GM10248 (cell line): ENCODE results near the gene SERTAD3.
"Not testable (repeated sequence)": the region's sequence is repeated elsewhere in the genome, so short reads cannot be mapped to it uniquely, and the experiment has no call there.

Source experiments
- CTCF ChIA-PET: fragments of 300-600 bp; sonication (Branson Sonifier 250); formaldehyde crosslinking; extraction: SDS; loops from one replicate; lab custom pipeline; 2021; ENCODE audit warnings: antibody characterized with exemption; lab: Yijun Ruan, JAX
- POLR2A ChIA-PET: fragments of 350-650 bp; sonication (Branson Sonifier 250); formaldehyde crosslinking; extraction: SDS; loops from one replicate; lab custom pipeline; 2020; ENCODE audit warnings: antibody characterized with exemption; lab: Yijun Ruan, JAX
- DNase-seq: peaks from one replicate; pipeline ENCODE4 v3.0.0; 2012; ENCODE audit errors: extremely low spot score
- TF ChIP-seq, protein P1 (sequence below): IDR thresholded peaks from 2 replicates; pipeline ENCODE4 v1.5.1; 2012; ENCODE audit warnings: mild to moderate bottlenecking, low read depth; ENCODE audit errors: extremely low read depth, missing control alignments, control extremely low read depth

The SERTAD3 gene

DNA sequence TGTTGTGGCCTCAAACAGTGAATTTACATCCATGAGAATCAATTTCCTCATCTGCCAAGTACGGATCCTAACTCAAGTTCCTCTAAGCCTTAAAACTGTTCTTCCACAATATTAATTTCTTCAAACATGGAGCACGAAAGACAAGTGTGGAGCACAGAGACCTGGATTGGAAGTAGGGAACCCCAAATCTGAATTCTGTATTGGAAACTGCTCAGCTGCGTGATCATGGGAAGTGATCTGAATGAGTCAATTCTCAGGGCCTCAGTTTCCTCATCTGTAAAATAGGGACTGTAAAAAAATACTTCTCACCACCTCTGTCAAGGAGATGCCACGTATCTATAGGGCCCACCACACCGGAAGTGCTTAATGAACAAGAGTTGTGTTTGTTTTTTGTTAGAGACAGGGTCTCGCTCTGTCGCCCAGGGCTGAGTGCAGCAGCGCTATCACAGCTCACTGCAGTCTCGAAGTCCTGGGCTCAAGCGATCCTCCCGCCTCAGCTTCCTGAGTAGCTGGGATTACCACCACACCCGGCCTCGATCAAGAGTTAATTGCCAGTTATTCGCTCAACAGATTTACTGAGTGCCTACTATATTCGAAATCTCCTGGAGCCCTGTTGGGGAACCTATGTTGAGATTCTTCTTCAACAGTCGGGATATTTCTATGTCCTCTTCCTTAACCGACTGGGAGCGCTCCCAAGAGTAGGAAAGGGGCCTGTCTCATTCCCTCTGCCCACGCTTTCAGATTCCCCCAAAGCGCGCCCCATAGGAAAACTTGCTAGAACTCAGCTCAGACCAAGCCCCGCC, 1.6 kb downstream of the SERTAD3 start:
- POLR2A ChIA-PET, result interaction anchor here (0.9 to 4.3 kb wide), 6 partner anchors 16 to 23 kb away, joined by 3 to 28 read pairs (median 9); partner anchors contain the start of genes BLVRB and SERTAD1
- CTCF ChIA-PET, result interaction anchor here (1.0 to 4.2 kb wide), 8 partner anchors 9 to 137 kb away, joined by 3 to 27 read pairs (median 6); partner anchors contain the start of gene SERTAD1
- TF ChIP-seq, protein P1, sequence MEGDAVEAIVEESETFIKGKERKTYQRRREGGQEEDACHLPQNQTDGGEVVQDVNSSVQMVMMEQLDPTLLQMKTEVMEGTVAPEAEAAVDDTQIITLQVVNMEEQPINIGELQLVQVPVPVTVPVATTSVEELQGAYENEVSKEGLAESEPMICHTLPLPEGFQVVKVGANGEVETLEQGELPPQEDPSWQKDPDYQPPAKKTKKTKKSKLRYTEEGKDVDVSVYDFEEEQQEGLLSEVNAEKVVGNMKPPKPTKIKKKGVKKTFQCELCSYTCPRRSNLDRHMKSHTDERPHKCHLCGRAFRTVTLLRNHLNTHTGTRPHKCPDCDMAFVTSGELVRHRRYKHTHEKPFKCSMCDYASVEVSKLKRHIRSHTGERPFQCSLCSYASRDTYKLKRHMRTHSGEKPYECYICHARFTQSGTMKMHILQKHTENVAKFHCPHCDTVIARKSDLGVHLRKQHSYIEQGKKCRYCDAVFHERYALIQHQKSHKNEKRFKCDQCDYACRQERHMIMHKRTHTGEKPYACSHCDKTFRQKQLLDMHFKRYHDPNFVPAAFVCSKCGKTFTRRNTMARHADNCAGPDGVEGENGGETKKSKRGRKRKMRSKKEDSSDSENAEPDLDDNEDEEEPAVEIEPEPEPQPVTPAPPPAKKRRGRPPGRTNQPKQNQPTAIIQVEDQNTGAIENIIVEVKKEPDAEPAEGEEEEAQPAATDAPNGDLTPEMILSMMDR, result no peak
- DNase-seq, result no peak

DNA sequence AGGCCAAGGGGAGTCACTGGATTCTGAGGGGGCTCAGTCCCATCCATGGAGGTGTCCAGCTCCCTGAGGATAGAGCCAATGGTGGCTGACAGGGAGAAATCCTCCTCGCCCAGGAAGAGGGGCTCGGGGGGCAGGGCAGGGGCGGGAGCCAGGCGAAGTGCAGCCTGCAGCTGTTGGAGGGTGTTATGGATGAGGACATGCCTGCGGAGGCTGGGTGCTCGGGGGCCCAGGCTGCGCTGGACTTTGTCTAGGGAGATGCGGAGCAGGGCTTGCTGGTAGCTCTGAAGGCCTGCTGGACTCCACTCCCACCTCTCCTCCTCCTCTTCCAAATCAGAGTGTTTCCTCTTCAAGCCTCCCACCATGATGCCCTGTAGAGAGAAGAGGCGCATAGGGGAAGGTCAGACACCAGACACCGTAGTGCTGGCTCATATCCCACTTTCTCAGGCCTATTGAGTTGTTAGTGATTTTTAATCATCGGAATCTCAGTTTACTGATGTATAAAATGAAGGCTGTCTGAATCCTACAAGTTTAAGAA, 2.3 kb downstream of the SERTAD3 start:
- POLR2A ChIA-PET, result interaction anchor here (2.3 to 4.3 kb wide), 2 partner anchors 15 to 21 kb away, joined by 11 to 28 read pairs; partner anchors contain the start of gene SERTAD1
- TF ChIP-seq, protein P1, result no peak
- CTCF ChIA-PET, result interaction anchor here (1.5 to 4.2 kb wide), 6 partner anchors 16 to 137 kb away, joined by 4 to 27 read pairs (median 9); partner anchors contain the start of gene SERTAD1
- no peak for DNase-seq

GRCh38 chr19:40438284-40438683, 5.9 kb downstream of the SERTAD3 start:
- ChIA-PET CTCF (interaction anchor here (1.7 to 2.1 kb wide), 3 partner anchors 12 to 26 kb away, joined by 6 to 9 read pairs (median 8); partner anchors contain the start of gene SERTAD1), POLR2A (interaction anchor here (1.1 kb wide), 1 partner anchor 28 kb away, joined by 9 read pairs; the partner anchor contains the start of gene BLVRB)
- TF ChIP-seq, protein P1, result no peak
- DNase-seq, result no peak

DNA sequence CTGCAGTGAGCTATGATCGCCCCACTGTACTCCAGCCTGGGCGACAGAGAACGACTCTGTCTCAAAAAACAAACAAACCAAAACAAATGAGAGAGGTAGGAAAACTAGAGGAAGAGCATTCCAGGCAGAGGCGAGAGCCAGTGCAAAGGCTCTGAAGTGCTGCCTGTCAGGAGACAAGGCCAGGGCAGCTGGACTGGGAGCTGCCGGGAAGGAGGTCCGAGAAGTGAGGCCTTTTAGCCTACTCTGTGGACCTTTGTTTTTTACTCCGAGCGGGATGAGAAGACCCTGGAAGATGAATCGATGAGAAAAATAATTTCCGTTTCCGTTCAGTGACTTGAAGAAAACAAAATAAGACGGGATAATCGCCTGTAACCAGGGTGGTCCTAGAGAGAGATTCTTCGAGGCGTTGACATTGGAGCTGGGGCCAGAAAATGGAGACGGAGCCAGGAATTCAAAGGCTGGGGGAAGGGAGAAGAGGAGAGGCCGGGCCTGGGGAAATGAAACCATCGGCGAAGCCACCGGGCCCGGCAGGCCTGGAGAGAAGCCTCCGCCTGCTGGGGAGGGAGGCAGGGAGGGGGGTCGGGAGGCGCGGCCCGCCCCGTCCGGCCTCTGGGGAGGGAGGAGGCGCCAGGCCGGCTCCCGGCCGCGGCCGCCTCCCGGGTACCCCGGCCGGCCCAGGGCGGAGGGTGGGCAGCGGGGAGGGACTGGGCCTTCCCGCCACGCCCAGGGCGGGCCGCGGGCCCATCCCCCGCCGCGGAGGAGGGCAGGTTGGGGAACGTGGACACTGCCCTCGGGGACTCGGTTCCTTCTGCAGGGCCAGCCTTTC, 10.5 kb downstream of the SERTAD3 start:
- peak; percentile 84 for DNase-seq
- TF ChIP-seq, protein P1, result no peak
- ChIA-PET CTCF (interaction anchor here (0.8 to 2.7 kb wide), 6 partner anchors 10 to 201 kb away, joined by 3 to 15 read pairs (median 6); no protein-coding TSS in a partner anchor), POLR2A (interaction anchor here (1.0 kb wide), 1 partner anchor 9 kb away, joined by 3 read pairs; no protein-coding TSS in a partner anchor)

- not testable (repeated sequence) for DNase-seq
- CTCF ChIA-PET, result interaction anchor here (0.8 to 2.0 kb wide), 5 partner anchors 12 to 202 kb away, joined by 3 to 7 read pairs (median 3); no protein-coding TSS in a partner anchor
- POLR2A ChIA-PET, result interaction anchor here (1.1 kb wide), 1 partner anchor 12 kb away, joined by 6 read pairs; no protein-coding TSS in a partner anchor
These were observed 11.4 kb downstream of the SERTAD3 start for GRCh38 chr19:40432760-40433159.

GRCh38 chr19:40431698-40432097, 12.4 kb downstream of the SERTAD3 start:
- no peak for DNase-seq
- POLR2A ChIA-PET, result interaction anchor here (1.1 kb wide), 1 partner anchor 11 kb away, joined by 6 read pairs; no protein-coding TSS in a partner anchor
- CTCF ChIA-PET, result interaction anchor here (1.1 kb wide), 2 partner anchors 11 to 33 kb away, joined by 3 read pairs; partner anchors contain the start of gene BLVRB
- TF ChIP-seq, protein P1, result no peak

DNA sequence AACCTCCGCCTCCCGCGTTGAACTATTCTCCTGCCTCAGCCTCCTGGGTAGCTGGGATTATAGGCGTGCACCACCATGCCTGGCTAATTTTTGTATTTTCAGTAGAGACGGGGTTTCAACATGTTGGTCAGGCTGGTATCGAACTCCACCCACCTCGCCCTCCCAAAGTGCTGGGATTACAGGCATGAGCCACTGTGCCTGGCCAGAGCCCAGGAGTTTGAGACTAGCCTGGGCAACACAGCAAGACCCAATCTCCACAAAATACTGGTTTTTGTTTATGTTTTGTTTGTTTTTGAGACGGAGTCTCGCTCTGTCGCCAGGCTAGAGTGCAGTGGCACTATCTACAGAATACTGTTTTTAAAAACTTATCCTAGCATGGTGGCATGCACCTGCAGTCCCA, 13.9 kb downstream of the SERTAD3 start:
- CTCF ChIA-PET, result interaction anchor here (1.3 kb wide), 1 partner anchor 9 kb away, joined by 5 read pairs; no protein-coding TSS in a partner anchor
- POLR2A ChIA-PET, DNase-seq: not testable (repeated sequence)

DNA sequence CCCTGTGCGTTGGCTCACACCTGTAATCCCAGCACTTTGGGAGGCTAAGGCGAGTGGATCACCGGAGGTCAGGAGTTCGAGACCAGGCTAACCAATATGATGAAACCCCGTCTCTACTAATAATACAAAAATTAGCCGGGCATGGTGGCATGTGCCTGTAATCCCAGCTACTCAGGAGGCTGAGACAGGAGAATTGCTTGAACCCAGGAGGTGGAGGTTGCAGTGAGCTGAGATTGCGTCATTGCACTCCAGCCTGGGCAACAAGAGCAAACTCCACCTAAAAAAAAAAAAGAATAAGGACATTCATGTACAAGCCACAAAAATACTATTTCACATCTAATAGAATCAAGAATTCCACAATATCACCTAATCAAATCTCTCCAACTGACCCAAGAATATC, 15.9 kb downstream of the SERTAD3 start:
- POLR2A ChIA-PET, DNase-seq: not testable (repeated sequence)
- CTCF ChIA-PET, result interaction anchor here (4.1 kb wide), 1 partner anchor 14 kb away, joined by 27 read pairs; no protein-coding TSS in a partner anchor
